Choroid plexus epithelial cell (primary cell): ENCODE measurements around the gene DTD1.
A peak's percentile ranks its signal among the peaks of the same experiment; 100 is the strongest.

ENCODE experiments used
- DNase-seq: peaks from one replicate; pipeline ENCODE4 v3.0.0-alpha.2; 2010; ENCODE audit warnings: low read depth
- H3K4me3 ChIP-seq: 2 replicates; pipeline ENCODE4 v1.5.1; 2011; ENCODE audit warnings: low read depth, mild to moderate bottlenecking, control low read depth, low read length, moderate library complexity
- CTCF ChIP-seq: conservative IDR thresholded peaks from 2 replicates; pipeline ENCODE4 v1.5.1; 2011; ENCODE audit warnings: low read depth, mild to moderate bottlenecking, control low read depth, inconsistent platforms, low read length, moderate library complexity

The DTD1 gene

GRCh38 chr20:18678549-18679419 is 90.9 kb downstream of the DTD1 start:
- TF ChIP-seq CTCF: no peak
- peak; percentile 48 for DNase-seq
- H3K4me3 ChIP-seq: no peak overlapping the region

GRCh38 chr20:18683839-18684238 is 96.0 kb downstream of the DTD1 start:
- TF ChIP-seq CTCF: no peak
- H3K4me3 ChIP-seq: no peak overlapping the region
- DNase-seq: no peak

GRCh38 chr20:18684775-18685174 is 96.9 kb downstream of the DTD1 start:
- DNase-seq: no peak
- TF ChIP-seq CTCF: no peak
- no peak overlapping the region for H3K4me3 ChIP-seq

DNA sequence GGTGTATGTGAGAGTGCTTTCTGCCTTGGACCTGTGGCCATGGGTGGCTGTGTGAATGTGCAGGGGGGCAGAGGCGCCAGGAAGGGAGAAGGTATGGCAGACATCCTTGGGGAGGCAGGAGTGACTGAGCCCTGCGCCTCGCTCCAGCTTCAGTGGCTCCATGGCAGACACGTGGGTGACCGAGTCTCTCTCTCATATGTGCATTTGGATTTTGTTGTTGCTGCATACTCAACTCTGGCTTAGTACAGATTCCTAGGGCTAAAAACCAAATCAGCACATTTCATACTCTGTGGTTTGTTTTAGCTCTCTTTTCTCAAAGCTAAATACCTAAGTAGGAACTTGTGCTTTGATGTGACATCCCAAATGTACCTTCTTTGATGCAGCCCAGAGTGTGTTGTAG is 97.6 kb downstream of the DTD1 start:
- no peak for TF ChIP-seq CTCF
- H3K4me3 ChIP-seq: no peak overlapping the region
- no peak for DNase-seq

DNA sequence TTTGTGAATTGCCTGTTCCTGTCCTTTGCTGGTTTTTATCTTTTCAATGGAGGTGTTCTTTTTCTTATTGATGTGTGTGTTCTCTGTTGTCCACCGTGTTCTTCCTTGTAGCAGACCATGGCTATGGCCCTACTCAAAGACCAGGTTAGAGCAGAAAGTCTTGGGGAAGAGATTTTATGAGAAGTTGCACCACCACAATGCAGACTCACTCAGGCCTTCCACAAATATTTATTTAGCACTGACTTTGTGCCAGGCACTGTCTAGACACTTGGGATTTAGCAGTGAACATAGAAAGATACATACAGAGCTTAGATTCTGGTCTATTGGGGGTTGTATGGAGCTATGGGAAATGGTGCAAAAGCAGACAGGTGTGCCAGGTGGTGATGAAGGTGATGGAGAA is 98.8 kb downstream of the DTD1 start:
- no peak overlapping the region for H3K4me3 ChIP-seq
- no peak for TF ChIP-seq CTCF
- no peak for DNase-seq

- DNase-seq: no peak
- TF ChIP-seq CTCF: no peak
Observed at GRCh38 chr20:18688676-18689075, 100.8 kb downstream of the DTD1 start.

GRCh38 chr20:18689557-18689956 is 101.7 kb downstream of the DTD1 start:
- DNase-seq: no peak
- H3K4me3 ChIP-seq: no peak overlapping the region
- no peak for TF ChIP-seq CTCF

More at GRCh38 chr20:18688676-18689075, 100.8 kb downstream of the DTD1 start:
- no peak overlapping the region for H3K4me3 ChIP-seq
